CD4-positive, alpha-beta T cell (primary cell): Measurements from ENCODE around the gene PPP1R9B. TPM values are rescaled to one million over a fixed set of nuclear protein-coding genes. Genes with fewer than 3 reads are reported as not detected.
A peak's percentile ranks its signal among the peaks of the same experiment; 100 is the strongest.

Experiments
- ATAC-seq: fragments of 200-7000 bp; cut with Tn5 transposase; one replicate; pipeline ENCODE4 v1.10.0; 2022; ENCODE audit warnings: mild to moderate bottlenecking; ENCODE audit not compliant: poor library complexity
- CTCF ChIA-PET: fragments of 350-600 bp; sonication (Branson Sonifier 250); formaldehyde crosslinking; loops from one replicate; lab custom pipeline; 2021; ENCODE audit warnings: antibody characterized with exemption, inconsistent platforms; lab: Charles Lee
- POLR2A ChIA-PET: fragments of 350-600 bp; sonication (Branson Sonifier 250); formaldehyde crosslinking; loops from one replicate; lab custom pipeline; 2021; ENCODE audit warnings: antibody characterized with exemption, inconsistent platforms; lab: Charles Lee
- DNase-seq, 14 experiments: peaks; one replicate each; pipeline ENCODE4 v3.0.0-alpha.2; 2013 to 2020; ENCODE audit warnings: mixed read lengths in 2 of 14
- H3K27ac ChIP-seq, 2 donors: one replicate each; pipeline versions ENCODE4 v1.5.1 to v1.7.0; 2013; ENCODE audit warnings: low read length in 2 of 2, low read depth in 1 of 2, mild to moderate bottlenecking in 1 of 2
- H3K27me3 ChIP-seq, 2 experiments: 1 replicate in 1 of 2; 2 replicates in 1 of 2; pipeline versions ENCODE4 v1.6.1 to v1.7.0; 2013; ENCODE audit warnings: low read length in 2 of 2, control low read depth in 1 of 2, mild to moderate bottlenecking in 1 of 2, moderate library complexity in 1 of 2; ENCODE audit not compliant: insufficient read depth in 2 of 2, control insufficient read depth in 1 of 2
- H3K36me3 ChIP-seq: one replicate; pipeline ENCODE4 v1.6.1; 2013; ENCODE audit warnings: low read length, control low read depth; ENCODE audit not compliant: insufficient read depth
- H3K4me1 ChIP-seq: one replicate; pipeline ENCODE4 v1.6.1; 2013; ENCODE audit warnings: low read length, control low read depth; ENCODE audit not compliant: insufficient read depth
- H3K4me3 ChIP-seq: one replicate; pipeline ENCODE4 v1.5.1; 2013; ENCODE audit warnings: mild to moderate bottlenecking, low read length, moderate library complexity
- H3K9me3 ChIP-seq, 2 experiments: 1 replicate in 1 of 2; 2 replicates in 1 of 2; pipeline versions ENCODE4 v1.6.1 to v1.7.0; 2013; ENCODE audit warnings: low read length in 2 of 2, mild to moderate bottlenecking in 2 of 2, control low read depth in 1 of 2, moderate library complexity in 1 of 2; ENCODE audit not compliant: control insufficient read depth in 1 of 2, insufficient read depth in 1 of 2
- H3K27ac Mint-ChIP-seq: one replicate; pipeline ENCODE4 v1.8.0; 2020; ENCODE audit warnings: mixed read lengths
- H3K27me3 Mint-ChIP-seq: one replicate; pipeline ENCODE4 v1.8.0; 2021; ENCODE audit warnings: mixed read lengths
- H3K36me3 Mint-ChIP-seq: one replicate; pipeline ENCODE4 v1.8.0; 2021; ENCODE audit warnings: low read depth, mixed read lengths
- H3K4me1 Mint-ChIP-seq: one replicate; pipeline ENCODE4 v1.8.0; 2021; ENCODE audit warnings: low read depth, mixed read lengths
- H3K4me3 Mint-ChIP-seq: one replicate; pipeline ENCODE4 v1.8.0; 2020; ENCODE audit warnings: mild to moderate bottlenecking, mixed read lengths
- H3K9me3 Mint-ChIP-seq: one replicate; pipeline ENCODE4 v1.8.0; 2020; ENCODE audit warnings: mixed read lengths
- CTCF ChIP-seq: fragments of 200-600 bp; IDR thresholded peaks from one replicate; pipeline ENCODE4 v1.8.0; 2022; ENCODE audit warnings: antibody characterized with exemption, mild to moderate bottlenecking
- intact Hi-C, 2 experiments: fragments of 100-400 bp; cut with DNase I in 1 of 2; cut with micrococcal nuclease in 1 of 2; formaldehyde crosslinking; loops; one replicate each; pipeline versions ENCODE4 v1.15.1 to v1.9.0; 2023 to 2025; cut with DNase I, micrococcal nuclease
- total RNA-seq, 174 experiments: library from RNA in 2 of 174; stranded (reverse) in 2 of 174; gene quantifications; one replicate each; pipeline ENCODE4 v1.2.3 and lab custom pipeline; 2021 to 2026

PPP1R9B gene
- total RNA-seq, 2 experiments from 2014 or later: 53.4 to 55.7 TPM

GRCh38 chr17:50096758-50097157 is 53.7 kb downstream of the PPP1R9B start:
- H3K9me3 Mint-ChIP-seq: no peaks in the 10 kb centered on the region
- ATAC-seq (no peak), DNase-seq (no peak)
- H3K27me3 Mint-ChIP-seq: no peaks in the 10 kb centered on the region
- H3K4me3 Mint-ChIP-seq: peak overlapping the region; percentile 96
- ChIA-PET POLR2A (no interaction called here), CTCF (interaction anchor here (1.4 to 2.6 kb wide), 2 partner anchors 10 to 73 kb away, joined by 3 to 12 read pairs; no protein-coding TSS in a partner anchor)
- peaks cover 25% of the 10 kb centered on the region for H3K4me1 ChIP-seq
- no peaks in the 10 kb centered on the region for H3K9me3 ChIP-seq
- no peak overlapping the region for H3K27ac ChIP-seq
- TF ChIP-seq CTCF: no peak
- H3K4me3 ChIP-seq: no peak overlapping the region
- H3K36me3 ChIP-seq: peaks cover 26% of the 10 kb centered on the region
- peaks cover 43% of the 10 kb centered on the region for H3K4me1 Mint-ChIP-seq
- no peak overlapping the region for H3K27ac Mint-ChIP-seq
- no peaks in the 10 kb centered on the region for H3K27me3 ChIP-seq
- intact Hi-C loops: loop anchor here in 1 of 2 experiments (5.0 to 10.0 kb wide), 3 partner anchors 56 to 392 kb away; partner anchors contain the start of genes PPP1R9B and SLC35B1
- peaks cover 39% of the 10 kb centered on the region for H3K36me3 Mint-ChIP-seq

GRCh38 chr17:50096092-50096491 is 54.4 kb downstream of the PPP1R9B start:
- H3K4me1 Mint-ChIP-seq: peaks cover 43% of the 10 kb centered on the region
- no peak for TF ChIP-seq CTCF
- H3K4me3 Mint-ChIP-seq: peak overlapping the region; percentile 96
- Histone ChIP-seq H3K27me3 (no peaks in the 10 kb centered on the region), H3K36me3 (peaks cover 26% of the 10 kb centered on the region), H3K27ac (no peak overlapping the region), H3K4me3 (peak overlapping the region; percentile 92), H3K9me3 (no peaks in the 10 kb centered on the region), H3K4me1 (peaks cover 25% of the 10 kb centered on the region)
- peaks cover 39% of the 10 kb centered on the region for H3K36me3 Mint-ChIP-seq
- ATAC-seq: no peak
- no peaks in the 10 kb centered on the region for H3K27me3 Mint-ChIP-seq
- ChIA-PET CTCF (interaction anchor here (1.4 kb wide), 1 partner anchor 73 kb away, joined by 3 read pairs; no protein-coding TSS in a partner anchor), POLR2A (interaction anchor here (1.3 kb wide), 1 partner anchor 25 kb away, joined by 3 read pairs; no protein-coding TSS in a partner anchor)
- no peaks in the 10 kb centered on the region for H3K9me3 Mint-ChIP-seq
- H3K27ac Mint-ChIP-seq: peak overlapping the region; percentile 88
- DNase-seq: peak in 1 of 14 experiments; percentile 17
- intact Hi-C loops: loop anchor here in 1 of 2 experiments (5.0 to 10.0 kb wide), 3 partner anchors 56 to 391 kb away; partner anchors contain the start of genes PPP1R9B and SLC35B1

GRCh38 chr17:50095626-50096037 is 54.8 kb downstream of the PPP1R9B start:
- DNase-seq (peak in 2 of 14 experiments; percentile 14 to 57), ATAC-seq (no peak)
- Mint-ChIP-seq H3K36me3 (peaks cover 36% of the 10 kb centered on the region), H3K9me3 (no peaks in the 10 kb centered on the region), H3K4me3 (peak overlapping the region; percentile 96), H3K27me3 (no peaks in the 10 kb centered on the region), H3K27ac (peak overlapping the region; percentile 88), H3K4me1 (peaks cover 40% of the 10 kb centered on the region)
- intact Hi-C loops: loop anchor here (2.0 to 10.0 kb wide), 4 partner anchors 57 to 391 kb away; partner anchors contain the start of genes PPP1R9B (in 1 of the 2) and SLC35B1 (in 1 of the 2)
- Histone ChIP-seq H3K4me3 (peak overlapping the region; percentile 92), H3K27me3 (no peaks in the 10 kb centered on the region), H3K27ac (peak overlapping the region; percentile 22 to 68), H3K4me1 (peaks cover 25% of the 10 kb centered on the region), H3K36me3 (peaks cover 25% of the 10 kb centered on the region), H3K9me3 (no peaks in the 10 kb centered on the region)
- ChIA-PET POLR2A (interaction anchor here (1.3 kb wide), 1 partner anchor 26 kb away, joined by 3 read pairs; no protein-coding TSS in a partner anchor), CTCF (interaction anchor here (1.4 kb wide), 1 partner anchor 74 kb away, joined by 3 read pairs; no protein-coding TSS in a partner anchor)
- TF ChIP-seq CTCF: no peak
